Sigmoid colon (tissue), 7 donors: ENCODE measurements around the gene GPR180. TPM values are rescaled to one million over a fixed set of nuclear protein-coding genes. Genes with fewer than 3 reads are reported as not detected.

Source experiments
- DNase-seq: peaks from one replicate; pipeline ENCODE4 v3.0.0-alpha.2; 2019
- H3K27ac ChIP-seq, 4 donors: fragments of 200-600 bp; sonication (generic); one replicate each; pipeline ENCODE4 v1.5.1; 2016 to 2019; ENCODE audit warnings: mild to moderate bottlenecking in 1 of 4
- H3K27me3 ChIP-seq, 3 donors: fragments of 200-600 bp; sonication (generic); one replicate each; pipeline ENCODE4 v1.5.1; 2019; ENCODE audit warnings: mild to moderate bottlenecking in 1 of 3
- H3K36me3 ChIP-seq, 4 donors: fragments of 200-600 bp; sonication (generic); one replicate each; pipeline ENCODE4 v1.5.1; 2016 to 2019
- H3K4me1 ChIP-seq, 4 donors: fragments of 200-600 bp; sonication (generic); one replicate each; pipeline ENCODE4 v1.5.1; 2017 to 2019
- H3K4me3 ChIP-seq, 4 donors: fragments of 200-600 bp; sonication (generic); one replicate each; pipeline ENCODE4 v1.5.1; 2017 to 2019; ENCODE audit warnings: mild to moderate bottlenecking in 2 of 4, moderate library complexity in 1 of 4
- H3K9me3 ChIP-seq, 4 donors: fragments of 200-600 bp in 3 of 4; sonication (generic) in 3 of 4; one replicate each; pipeline versions ENCODE4 v1.5.1 to v1.6.1; 2013 to 2019
- EP300 ChIP-seq, 4 donors: sonication (generic); formaldehyde crosslinking; IDR thresholded peaks; one replicate each; pipeline ENCODE4 v1.6.1; 2017; ENCODE audit warnings: antibody characterized with exemption in 4 of 4
- POLR2A ChIP-seq, 2 donors: fragments of 450-650 bp; IDR thresholded peaks; one replicate each; pipeline ENCODE4 v1.6.1; 2016; ENCODE audit warnings: antibody characterized with exemption in 2 of 2, mild to moderate bottlenecking in 2 of 2, moderate library complexity in 2 of 2
- POLR2AphosphoS5 ChIP-seq, 4 donors: sonication (generic); formaldehyde crosslinking; IDR thresholded peaks; one replicate each; pipeline ENCODE4 v1.6.1; 2017; ENCODE audit warnings: antibody characterized with exemption in 4 of 4
- WGBS, 2 donors: extraction: QIAGEN DNeasy Blood & Tissue Kit; methylation state at CpG; one replicate each; pipeline ENCODE4 v1.1.7; 2013; 5-methylcytosine and 5-hydroxymethylcytosine counted together
- intact Hi-C: fragments of 100-400 bp; cut with DNase I; formaldehyde crosslinking; loops from one replicate; pipeline ENCODE4 v1.15.1; 2023
- polyA plus RNA-seq, 3 donors: library from polyadenylated mRNA; stranded (reverse); fragments of 200-250 nt; gene quantifications; one replicate each; pipeline ENCODE4 v1.2.3, GENCODE V29; 2013
- total RNA-seq, 4 donors: library from RNA; depleted of rRNA; stranded (reverse); fragments of >200 nt; gene quantifications; one replicate each; pipeline ENCODE4 v1.1.0, GENCODE V29; 2016
- TF ChIP-seq, protein P1 (sequence below), 4 experiments: fragments of 450-650 bp in 3 of 4; fragments of 200-600 bp in 1 of 4; IDR thresholded peaks; one replicate each; pipeline ENCODE4 v1.5.1; 2016 to 2019; ENCODE audit warnings: antibody characterized with exemption in 4 of 4, mild to moderate bottlenecking in 3 of 4, moderate library complexity in 2 of 4
- donor health status: healthy with polysubstance abuse.
- donor health status: Bipolar disorder and iron deficiency.
- donor health status: healthy.

The GPR180 gene
- total and polyA plus RNA-seq, 7 donors: 0.69 to 6.9 (median 4.9) TPM

DNA sequence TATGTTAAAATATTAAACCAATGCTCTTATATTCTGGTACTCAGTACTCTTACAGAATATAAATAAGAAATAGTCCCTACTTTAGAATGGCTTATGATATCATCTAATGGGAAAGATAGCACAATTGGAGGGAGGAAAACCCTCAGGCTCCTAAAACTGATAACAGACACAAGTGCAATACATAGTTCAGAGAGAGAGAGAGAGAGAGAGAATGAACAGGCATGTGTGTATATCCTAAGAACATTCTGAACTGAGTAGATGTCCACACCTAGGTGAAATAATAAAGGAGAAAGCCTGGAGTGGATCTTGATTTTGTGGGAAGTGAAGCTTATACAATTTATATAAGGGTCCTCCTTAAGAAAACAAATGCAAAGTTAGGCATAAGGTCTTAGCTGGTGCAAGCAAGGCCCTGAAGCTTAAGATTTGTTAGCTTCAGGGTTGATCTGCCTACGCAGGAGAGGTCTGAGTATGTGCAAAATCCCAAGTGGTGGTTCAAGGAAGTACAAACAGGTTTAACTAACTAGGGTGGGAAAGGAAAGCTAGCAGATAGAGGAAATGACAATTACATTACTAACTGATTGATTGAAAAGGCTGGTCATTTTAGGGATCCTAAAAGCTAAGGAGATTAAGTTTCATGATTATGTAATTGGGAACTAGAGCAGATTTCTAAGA lies 57.4 kb downstream of the GPR180 start:
- DNase-seq: no peak
- intact Hi-C loops: no loop called here
- H3K27me3 ChIP-seq: no peaks in the 10 kb centered on the region
- H3K27ac ChIP-seq: no peak overlapping the region
- no peak for TF ChIP-seq EP300 (IDR thresholded peaks at IDR 0.05)
- no peak for TF ChIP-seq POLR2A (IDR thresholded peaks at IDR 0.05)
- WGBS, 2 donors: 91 to 92% methylated on average over 1 of the region's 1 CpG
- peaks cover 0 to 10% (median 3%) of the 10 kb centered on the region in 4 donors for H3K4me1 ChIP-seq
- no peaks in the 10 kb centered on the region for H3K9me3 ChIP-seq
- no peak overlapping the region for H3K4me3 ChIP-seq
- no peaks in the 10 kb centered on the region for H3K36me3 ChIP-seq

DNA sequence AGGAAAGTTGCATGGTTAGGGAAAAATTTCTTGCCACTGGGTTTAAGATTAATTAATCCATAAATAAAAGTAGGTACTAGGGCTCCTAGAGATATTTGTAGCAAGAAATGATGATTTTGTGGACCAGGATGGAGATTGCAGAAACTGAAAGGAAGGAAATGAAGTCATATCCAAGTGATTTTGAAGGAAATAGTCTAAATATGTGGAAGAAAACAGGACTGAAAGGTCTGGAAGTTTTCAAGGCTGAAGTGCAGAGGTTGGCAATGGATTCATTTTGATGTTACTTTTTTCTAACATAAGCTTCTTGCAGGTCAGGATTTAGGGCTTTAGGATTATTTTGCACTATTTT lies 57.9 kb downstream of the GPR180 start:
- H3K27ac ChIP-seq: no peak overlapping the region
- no peaks in the 10 kb centered on the region for H3K36me3 ChIP-seq
- no peak for DNase-seq
- H3K9me3 ChIP-seq: no peaks in the 10 kb centered on the region
- no peak overlapping the region for H3K4me3 ChIP-seq
- no peaks in the 10 kb centered on the region for H3K27me3 ChIP-seq
- intact Hi-C loops: no loop called here
- peaks cover 0 to 10% (median 3%) of the 10 kb centered on the region in 4 donors for H3K4me1 ChIP-seq
- TF ChIP-seq EP300 (IDR thresholded peaks at IDR 0.05) (no peak), POLR2A (IDR thresholded peaks at IDR 0.05) (no peak), POLR2AphosphoS5 (IDR thresholded peaks at IDR 0.05) (no peak)
- TF ChIP-seq, protein P1, sequence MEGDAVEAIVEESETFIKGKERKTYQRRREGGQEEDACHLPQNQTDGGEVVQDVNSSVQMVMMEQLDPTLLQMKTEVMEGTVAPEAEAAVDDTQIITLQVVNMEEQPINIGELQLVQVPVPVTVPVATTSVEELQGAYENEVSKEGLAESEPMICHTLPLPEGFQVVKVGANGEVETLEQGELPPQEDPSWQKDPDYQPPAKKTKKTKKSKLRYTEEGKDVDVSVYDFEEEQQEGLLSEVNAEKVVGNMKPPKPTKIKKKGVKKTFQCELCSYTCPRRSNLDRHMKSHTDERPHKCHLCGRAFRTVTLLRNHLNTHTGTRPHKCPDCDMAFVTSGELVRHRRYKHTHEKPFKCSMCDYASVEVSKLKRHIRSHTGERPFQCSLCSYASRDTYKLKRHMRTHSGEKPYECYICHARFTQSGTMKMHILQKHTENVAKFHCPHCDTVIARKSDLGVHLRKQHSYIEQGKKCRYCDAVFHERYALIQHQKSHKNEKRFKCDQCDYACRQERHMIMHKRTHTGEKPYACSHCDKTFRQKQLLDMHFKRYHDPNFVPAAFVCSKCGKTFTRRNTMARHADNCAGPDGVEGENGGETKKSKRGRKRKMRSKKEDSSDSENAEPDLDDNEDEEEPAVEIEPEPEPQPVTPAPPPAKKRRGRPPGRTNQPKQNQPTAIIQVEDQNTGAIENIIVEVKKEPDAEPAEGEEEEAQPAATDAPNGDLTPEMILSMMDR (IDR thresholded peaks at IDR 0.05): no peak

DNA sequence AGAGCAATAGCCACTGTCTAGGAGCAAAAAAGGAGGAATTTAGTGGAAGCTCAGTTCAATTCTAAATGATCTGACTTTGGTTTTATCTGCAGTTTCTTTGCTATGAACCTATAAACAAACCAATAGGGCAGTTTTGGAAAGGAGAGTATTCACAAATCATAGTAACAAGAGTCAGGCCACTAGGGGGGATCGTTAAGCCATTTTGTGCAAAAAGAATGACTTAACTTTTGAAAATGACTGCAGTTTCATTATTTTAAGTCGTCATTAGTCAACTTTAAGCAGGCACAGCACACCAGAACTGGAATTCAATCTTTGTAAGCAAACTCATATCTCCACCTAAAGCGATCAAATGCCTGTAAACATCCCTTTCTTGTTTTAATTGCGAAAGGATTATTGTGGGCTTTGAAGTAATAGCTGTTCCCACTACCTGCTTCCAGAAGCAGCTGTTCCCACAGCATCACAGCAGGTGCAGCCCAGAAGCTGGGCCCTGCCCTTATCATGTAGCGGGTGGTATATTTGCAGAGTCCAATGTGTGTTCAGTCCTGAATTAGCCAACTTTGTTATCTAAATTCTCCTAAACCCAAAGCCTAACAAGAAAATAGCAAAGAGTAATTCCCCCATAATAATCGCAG lies 59.2 kb downstream of the GPR180 start:
- no peaks in the 10 kb centered on the region for H3K9me3 ChIP-seq
- no peaks in the 10 kb centered on the region for H3K27me3 ChIP-seq
- DNase-seq: no peak
- H3K4me3 ChIP-seq: no peak overlapping the region
- WGBS, 2 donors: 11 to 40% methylated on average over 6 of the region's 6 CpGs
- intact Hi-C loops: no loop called here
- H3K36me3 ChIP-seq: no peaks in the 10 kb centered on the region
- no peak for TF ChIP-seq POLR2AphosphoS5 (IDR thresholded peaks at IDR 0.05)
- H3K4me1 ChIP-seq: peaks cover 0 to 10% (median 3%) of the 10 kb centered on the region in 4 donors
- H3K27ac ChIP-seq: no peak overlapping the region

DNA sequence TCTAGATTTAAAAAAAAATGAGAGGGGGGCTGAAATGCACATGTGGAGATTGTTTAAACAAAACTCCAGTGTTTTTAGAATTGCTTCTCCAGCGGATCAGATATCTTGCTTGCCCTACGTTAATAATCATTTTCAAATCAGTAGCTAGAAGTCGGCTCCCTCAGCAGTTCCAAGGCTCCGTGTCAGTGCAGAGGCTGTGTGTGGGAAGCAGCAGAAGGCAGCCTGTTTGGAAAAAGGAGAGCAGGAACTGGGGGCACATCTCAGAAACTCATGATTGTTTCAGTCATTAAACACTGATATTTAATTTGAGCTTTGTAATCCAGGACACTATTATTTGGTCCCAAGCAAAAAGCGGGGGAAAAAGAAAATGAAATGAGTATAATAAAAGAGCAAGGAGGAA lies 59.7 kb downstream of the GPR180 start:
- H3K4me3 ChIP-seq: no peak overlapping the region
- intact Hi-C loops: no loop called here
- H3K36me3 ChIP-seq: no peaks in the 10 kb centered on the region
- TF ChIP-seq POLR2AphosphoS5 (IDR thresholded peaks at IDR 0.05) (no peak), POLR2A (IDR thresholded peaks at IDR 0.05) (no peak), EP300 (IDR thresholded peaks at IDR 0.05) (no peak)
- TF ChIP-seq, protein P1 (IDR thresholded peaks at IDR 0.05): no peak
- WGBS, 2 donors: 17 to 54% methylated on average over 5 of the region's 5 CpGs
- H3K4me1 ChIP-seq: peaks cover 0 to 8% (median 3%) of the 10 kb centered on the region in 4 donors
- no peak overlapping the region for H3K27ac ChIP-seq
- H3K27me3 ChIP-seq: no peaks in the 10 kb centered on the region
- H3K9me3 ChIP-seq: no peaks in the 10 kb centered on the region
- DNase-seq: no peak

GRCh38 chr13:94662274-94662945 lies 60.8 kb downstream of the GPR180 start:
- Histone ChIP-seq H3K27ac (no peak overlapping the region), H3K9me3 (no peaks in the 10 kb centered on the region), H3K36me3 (no peaks in the 10 kb centered on the region), H3K4me3 (no peak overlapping the region), H3K4me1 (no peaks in the 10 kb centered on the region), H3K27me3 (no peaks in the 10 kb centered on the region)
- no peak for DNase-seq
- TF ChIP-seq, protein P1 (IDR thresholded peaks at IDR 0.05): no peak
- TF ChIP-seq POLR2A (IDR thresholded peaks at IDR 0.05) (no peak), EP300 (IDR thresholded peaks at IDR 0.05) (no peak), POLR2AphosphoS5 (IDR thresholded peaks at IDR 0.05) (no peak)
- WGBS, 2 donors: 10 to 19% methylated on average over 12 of the region's 12 CpGs
- intact Hi-C loops: no loop called here
